HG03565 (cell line): ENCODE measurements around the gene GLRX3.

Source experiments
- ATAC-seq: cut with Tn5 transposase; IDR thresholded peaks from one replicate; pipeline ENCODE4 v1.9.1; 2021; ENCODE audit warnings: mild to moderate bottlenecking, moderate library complexity; ENCODE audit not compliant: unreplicated experiment

GLRX3 gene

GRCh38 chr10:130137659-130138478, 1.7 kb downstream of the GLRX3 start:
- ATAC-seq = no peak

- no peak for ATAC-seq
These were observed 2.3 kb downstream of the GLRX3 start for GRCh38 chr10:130138479-130138866.

DNA sequence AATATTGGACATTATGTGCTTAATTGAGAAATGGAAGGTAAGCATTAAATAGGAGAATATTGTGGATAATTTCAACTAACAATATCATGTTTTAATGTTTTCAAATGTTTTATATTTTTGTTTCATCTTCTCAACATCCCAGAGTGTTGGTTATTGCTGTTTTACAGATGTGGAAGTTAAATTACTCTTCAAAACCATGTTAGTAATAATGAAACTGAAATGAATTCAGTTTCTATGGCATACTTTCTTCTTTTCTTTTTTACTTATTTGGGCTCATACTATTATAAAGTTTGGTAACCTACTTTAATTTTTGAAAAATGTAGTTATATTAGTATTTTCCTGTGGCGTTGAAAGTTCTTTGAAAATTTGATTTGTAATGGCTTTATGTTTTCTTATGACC, 4.2 kb downstream of the GLRX3 start:
- ATAC-seq = peak; percentile 21

- ATAC-seq = no peak
These were observed 4.8 kb downstream of the GLRX3 start for GRCh38 chr10:130141038-130141437.

GRCh38 chr10:130141460-130141859, 5.3 kb downstream of the GLRX3 start:
- peak; percentile 7 for ATAC-seq

GRCh38 chr10:130141878-130142277, 5.7 kb downstream of the GLRX3 start:
- peak; percentile 74 for ATAC-seq

DNA sequence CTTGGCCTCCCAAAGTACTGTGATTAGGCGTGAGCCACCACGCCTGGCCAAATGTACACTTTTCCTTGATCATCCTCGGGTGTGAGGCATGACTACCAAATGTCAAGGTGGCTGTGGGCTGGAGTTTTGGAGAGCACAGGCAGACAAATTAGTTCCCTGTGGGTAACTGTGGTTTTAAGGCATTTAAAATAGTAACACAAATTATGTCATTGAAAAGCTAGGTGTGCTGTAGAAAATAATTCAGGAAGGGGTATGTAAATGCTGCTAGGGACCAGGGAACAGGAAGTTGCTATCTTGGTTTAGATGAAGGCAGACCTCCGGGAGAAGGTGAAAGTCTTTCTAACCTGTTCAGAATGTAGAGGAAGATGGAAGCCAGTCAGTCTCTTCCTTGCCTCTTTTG, 9.9 kb downstream of the GLRX3 start:
- ATAC-seq = no peak

DNA sequence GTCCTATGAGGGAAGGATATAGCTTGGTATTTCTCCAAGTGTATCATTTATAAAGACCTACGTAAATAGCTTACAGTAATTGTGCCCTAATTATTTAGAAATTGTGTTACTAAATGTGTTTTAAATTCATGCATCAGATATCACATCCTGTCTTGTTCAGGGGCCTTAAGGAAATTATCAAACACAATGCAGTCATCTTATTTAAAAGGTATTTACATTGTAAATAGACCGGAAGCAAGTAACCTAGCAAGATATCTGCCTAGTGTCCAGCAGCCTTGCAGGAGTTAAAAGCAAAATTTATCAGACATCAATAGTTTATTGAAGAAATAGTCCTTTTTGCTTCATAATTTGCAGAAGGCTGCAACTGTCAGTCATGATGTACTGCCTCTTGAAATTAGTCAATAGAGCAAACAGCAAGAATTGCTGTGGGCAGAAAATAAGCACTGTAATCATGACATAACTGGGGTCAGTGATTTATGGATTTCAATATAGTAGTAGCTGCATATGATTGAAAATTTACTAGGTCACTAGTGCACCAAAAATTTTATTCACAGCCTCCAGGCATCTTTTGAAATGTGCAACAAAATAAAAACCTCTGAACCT, 23.1 kb downstream of the GLRX3 start:
- ATAC-seq = no peak

GRCh38 chr10:130160775-130161174, 24.6 kb downstream of the GLRX3 start:
- peak; percentile 36 for ATAC-seq

GRCh38 chr10:130161331-130161730, 25.1 kb downstream of the GLRX3 start:
- no peak for ATAC-seq

GRCh38 chr10:130167193-130167592, 31.0 kb downstream of the GLRX3 start:
- no peak for ATAC-seq

DNA sequence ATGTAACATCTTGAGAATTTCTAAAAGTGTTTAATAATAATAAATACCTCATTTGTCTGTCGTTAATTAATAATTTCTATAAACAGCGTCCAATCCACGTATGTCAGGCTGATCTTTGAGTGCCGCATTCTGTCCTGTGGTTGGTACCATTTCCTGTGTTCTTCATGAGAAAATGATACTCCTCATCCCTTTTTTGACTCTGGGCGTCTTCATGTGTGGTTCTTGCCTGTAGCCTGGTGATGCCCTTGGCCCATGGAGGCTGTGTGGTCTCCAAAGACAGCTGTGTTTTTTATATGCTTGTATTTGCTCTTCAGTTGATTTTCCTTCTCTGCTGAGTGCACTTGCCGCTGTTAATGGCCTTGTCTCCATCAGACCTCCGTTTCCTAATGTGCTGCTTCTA, 31.5 kb downstream of the GLRX3 start:
- ATAC-seq = no peak

GRCh38 chr10:130169136-130169859, 33.1 kb downstream of the GLRX3 start:
- ATAC-seq = no peak

GRCh38 chr10:130171196-130171595, 35.0 kb downstream of the GLRX3 start:
- ATAC-seq = peak; percentile 69

GRCh38 chr10:130174328-130174727, 38.1 kb downstream of the GLRX3 start:
- no peak for ATAC-seq

DNA sequence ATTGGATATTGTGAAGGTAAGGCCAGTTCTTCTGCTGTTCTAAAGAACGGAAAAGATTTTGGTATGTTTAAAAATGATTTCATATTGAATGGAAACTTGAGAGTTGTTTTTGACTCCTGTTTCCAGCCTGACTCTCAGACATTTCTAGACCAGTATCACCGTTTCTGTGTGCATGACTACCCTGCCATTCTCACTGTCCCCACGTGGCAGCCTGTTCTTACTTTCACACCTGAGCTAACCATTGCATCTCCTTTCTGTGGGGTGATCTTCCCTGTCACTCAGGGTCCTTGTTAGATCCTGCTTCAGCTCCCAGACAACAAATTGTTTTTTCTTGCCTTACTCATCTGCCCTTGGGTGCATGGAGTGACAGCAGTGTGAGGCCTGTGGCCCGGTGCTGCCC, 38.9 kb downstream of the GLRX3 start:
- no peak for ATAC-seq

GRCh38 chr10:130177250-130177649, 41.1 kb downstream of the GLRX3 start:
- ATAC-seq = no peak

DNA sequence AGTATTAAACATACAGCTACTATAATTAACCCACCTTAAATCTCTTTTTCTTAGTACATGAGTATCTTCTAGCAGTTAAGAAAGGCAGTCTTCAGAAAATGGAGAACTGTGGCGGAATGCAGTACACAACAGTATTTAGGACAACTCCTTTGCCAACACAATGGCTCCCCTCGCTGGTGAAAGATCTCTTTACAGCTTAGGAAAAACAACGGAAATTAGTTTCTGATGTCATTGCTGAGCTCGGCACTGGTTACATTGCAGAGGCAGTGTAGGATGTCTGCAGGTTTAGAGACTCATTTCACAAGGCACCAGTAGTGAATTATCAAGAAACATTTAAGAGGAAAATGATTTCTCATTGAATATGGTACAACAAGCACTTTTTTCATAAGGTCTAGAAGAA, 43.4 kb downstream of the GLRX3 start:
- ATAC-seq = no peak

DNA sequence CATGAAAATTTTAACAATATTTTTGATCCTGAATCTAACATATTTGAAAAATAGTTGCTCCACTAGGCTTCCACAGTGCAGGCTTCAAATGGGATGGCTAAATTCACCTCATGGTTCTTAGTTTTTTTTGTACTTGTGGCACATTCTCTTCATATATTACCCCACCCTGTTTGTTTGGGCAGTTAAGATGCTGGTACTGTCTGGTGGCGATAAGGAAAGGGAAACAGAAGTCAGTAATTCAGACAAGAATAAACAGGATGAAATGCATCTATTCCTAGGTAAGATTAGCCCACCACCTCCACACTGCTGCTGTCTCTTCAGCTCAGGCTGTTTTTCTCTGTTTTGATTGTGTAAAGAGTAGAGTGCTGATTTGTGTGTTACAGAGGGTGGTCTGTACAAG, 44.2 kb downstream of the GLRX3 start:
- ATAC-seq = no peak

DNA sequence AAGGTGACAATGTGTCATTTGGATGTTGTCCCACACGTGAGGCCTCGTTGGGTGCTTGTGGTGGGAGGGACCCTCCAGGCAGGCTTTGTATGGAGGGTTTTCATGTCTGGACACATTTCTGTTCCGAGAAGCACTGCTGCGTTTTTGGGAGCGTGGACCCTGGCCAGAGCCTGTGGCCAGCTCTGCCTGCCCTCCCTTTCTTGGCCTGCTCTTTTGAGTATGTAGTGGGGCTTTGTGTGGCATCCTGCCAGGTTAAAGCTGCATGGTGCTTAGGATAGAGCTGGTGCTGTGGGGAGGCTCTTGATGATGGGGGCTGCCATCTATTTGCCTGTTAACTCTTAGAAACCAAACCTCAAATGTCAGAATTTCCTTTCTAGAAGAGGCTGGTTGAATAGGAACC, 45.7 kb downstream of the GLRX3 start:
- no peak for ATAC-seq

DNA sequence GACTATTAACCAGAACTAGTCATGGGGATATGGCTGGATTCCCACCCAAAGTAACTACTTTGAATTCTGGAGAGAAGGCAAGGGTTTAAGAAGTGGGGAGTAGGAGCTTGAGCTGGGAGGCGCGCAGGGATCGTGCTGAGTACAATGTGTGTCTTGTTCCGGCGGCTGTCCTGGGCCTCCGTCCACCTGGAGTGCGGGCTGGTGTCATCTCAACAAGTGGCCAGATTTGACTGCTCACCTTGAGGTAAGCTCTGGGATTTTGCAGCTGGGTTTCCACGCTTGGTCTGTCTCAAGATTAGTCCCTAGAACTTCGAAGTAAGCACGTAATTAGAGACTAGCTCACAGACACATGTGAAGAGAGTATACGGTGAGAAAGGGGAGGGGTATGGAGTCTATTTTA, 49.4 kb downstream of the GLRX3 start:
- ATAC-seq = no peak
